HepG2 (cell line): Measurements from ENCODE around the gene CARD8. TPM values are rescaled to one million over a fixed set of nuclear protein-coding genes. Genes with fewer than 3 reads are reported as not detected.

Experiments
- ATAC-seq: fragments of 200-7000 bp; cut with Tn5 transposase; 3 replicates; pipeline ENCODE4 v1.9.1; 2020; ENCODE audit warnings: mild to moderate bottlenecking, moderate library complexity
- BruUV-seq: library from RNA; stranded (reverse); fragments of 400-500 nt; replicated peaks from 2 replicates; lab custom pipeline; 2021; lab: Mats Ljungman, UMichigan
- CTCF ChIA-PET: fragments of 300-600 bp; formaldehyde crosslinking; extraction: SDS; loops from one replicate; lab custom pipeline; 2021; ENCODE audit warnings: low total read pairs, inconsistent platforms, low intra/inter-chr PET ratio; lab: Yijun Ruan, JAX
- POLR2A ChIA-PET: fragments of 350-600 bp; sonication (Branson Sonifier 250); formaldehyde crosslinking; loops from one replicate; lab custom pipeline; 2020; ENCODE audit warnings: antibody characterized with exemption, inconsistent platforms; lab: Yijun Ruan, JAX
- DNase-seq: peaks from one replicate; pipeline ENCODE4 v3.0.0-alpha.2; 2015; ENCODE audit warnings: low spot score
- FAIRE-seq: peaks from 3 replicates; lab custom pipeline; 2011; peaks lifted over from hg19 to GRCh38; lab: Jason Lieb, UNC
- H2AFZ ChIP-seq: one replicate; pipeline ENCODE4 v1.6.1; 2011; ENCODE audit warnings: low read length, inconsistent platforms
- H3K27ac ChIP-seq: fragments of 300-600 bp; 3 replicates; pipeline ENCODE4 v1.8.0; 2011; ENCODE audit warnings: mixed run types, mild to moderate bottlenecking, mixed read lengths, low read length, inconsistent platforms; ENCODE audit not compliant: insufficient read depth; ENCODE audit errors: extremely low read length
- H3K27me3 ChIP-seq, 2 experiments: fragments of 200-600 bp in 1 of 2; 2 replicates in 1 of 2; 3 replicates in 1 of 2; pipeline versions ENCODE4 v1.6.0 to v1.8.0; 2011; ENCODE audit warnings: low read length in 2 of 2, mild to moderate bottlenecking in 2 of 2, moderate library complexity in 2 of 2, inconsistent platforms in 1 of 2; ENCODE audit not compliant: insufficient read depth in 2 of 2, control insufficient read depth in 1 of 2
- H3K36me3 ChIP-seq, 2 experiments: fragments of 200-600 bp in 1 of 2; replicated peaks in 1 of 2; 2 replicates in 1 of 2; 3 replicates in 1 of 2; pipeline versions ENCODE4 v1.5.1 to v1.8.0; 2011; ENCODE audit warnings: low read length in 2 of 2, inconsistent platforms in 1 of 2; ENCODE audit not compliant: insufficient read depth in 2 of 2, control insufficient read depth in 1 of 2
- H3K4me1 ChIP-seq: 2 replicates; pipeline ENCODE4 v1.5.1; 2012; ENCODE audit warnings: low read length, inconsistent platforms; ENCODE audit not compliant: insufficient read depth
- H3K4me2 ChIP-seq: 2 replicates; pipeline ENCODE4 v1.6.0; 2011; ENCODE audit warnings: low read depth, low read length, inconsistent platforms
- H3K4me3 ChIP-seq, 3 experiments: fragments of 200-600 bp in 1 of 3; sonication (generic), shearing (Covaris generic) in 1 of 3; replicated peaks in 1 of 3; 2 replicates each; pipeline ENCODE4 v1.5.1; 2011 to 2016; ENCODE audit warnings: low read length in 3 of 3, inconsistent platforms in 2 of 3, low read depth in 2 of 3, mild to moderate bottlenecking in 2 of 3, control low read depth in 1 of 3, mixed read lengths in 1 of 3; ENCODE audit not compliant: insufficient read depth in 1 of 3
- H3K79me2 ChIP-seq: one replicate; pipeline ENCODE4 v1.6.1; 2011; ENCODE audit warnings: low read length, inconsistent platforms; ENCODE audit not compliant: insufficient read depth
- H3K9ac ChIP-seq: 2 replicates; pipeline ENCODE4 v1.6.0; 2011; ENCODE audit warnings: mild to moderate bottlenecking, low read depth, low read length, inconsistent platforms; ENCODE audit not compliant: insufficient read depth
- H3K9me3 ChIP-seq: 2 replicates; pipeline ENCODE4 v1.5.1; 2012; ENCODE audit warnings: mild to moderate bottlenecking, low read length
- H4K20me1 ChIP-seq: 2 replicates; pipeline ENCODE4 v1.6.0; 2011; ENCODE audit warnings: inconsistent platforms, mild to moderate bottlenecking, low read length, moderate library complexity; ENCODE audit not compliant: insufficient read depth
- KDM5B ChIP-seq: sonication (generic); formaldehyde crosslinking; IDR thresholded peaks from 2 replicates; pipeline ENCODE4 v1.4.0; 2020; ENCODE audit warnings: missing genetic modification reagents, mild to moderate bottlenecking, borderline replicate concordance
- NR2C2 ChIP-seq: sonication (generic); formaldehyde crosslinking; IDR thresholded peaks from 2 replicates; pipeline ENCODE4 v1.4.0; 2020; ENCODE audit warnings: missing genetic modification reagents, mild to moderate bottlenecking, moderate library complexity, borderline replicate concordance
- RBM39 ChIP-seq: fragments of 200-400 bp; formaldehyde crosslinking; IDR thresholded peaks from one replicate; pipeline ENCODE4 v1.6.1; 2018; ENCODE audit warnings: antibody characterized with exemption, mild to moderate bottlenecking, low read depth, low read length; ENCODE audit not compliant: poor library complexity, severe bottlenecking
- REL ChIP-seq: sonication (generic); formaldehyde crosslinking; conservative IDR thresholded peaks from 2 replicates; pipeline ENCODE4 v1.8.0; 2022; ENCODE audit warnings: mild to moderate bottlenecking, missing genetic modification reagents, moderate library complexity
- RFXAP ChIP-seq: sonication (generic); formaldehyde crosslinking; IDR thresholded peaks from 2 replicates; pipeline ENCODE4 v1.4.0; 2020; ENCODE audit warnings: missing genetic modification reagents, borderline replicate concordance
- SIN3A ChIP-seq: IDR thresholded peaks from 2 replicates; pipeline ENCODE4 v1.6.1; 2011; ENCODE audit warnings: low read depth, mild to moderate bottlenecking, control low read depth, low read length, borderline replicate concordance
- TBL1XR1 ChIP-seq: fragments of 150-350 bp; IDR thresholded peaks from 2 replicates; pipeline ENCODE4 v1.6.1; 2014; ENCODE audit warnings: borderline replicate concordance, low read length; ENCODE audit not compliant: partially characterized antibody
- XRCC5 ChIP-seq: fragments of 200-400 bp; formaldehyde crosslinking; optimal IDR thresholded peaks from 2 replicates; pipeline ENCODE3; 2017; ENCODE audit warnings: mild to moderate bottlenecking, low read length
- ZBTB7A ChIP-seq: sonication (generic); formaldehyde crosslinking; IDR thresholded peaks from 2 replicates; pipeline ENCODE4 v1.8.0; 2022; ENCODE audit warnings: mild to moderate bottlenecking, missing genetic modification reagents
- ZC3H13 ChIP-seq: sonication (generic); formaldehyde crosslinking; IDR thresholded peaks from 2 replicates; pipeline ENCODE4 v1.8.1; 2023; ENCODE audit warnings: mild to moderate bottlenecking, missing genetic modification reagents, moderate library complexity
- ZFP90 ChIP-seq: sonication (generic); formaldehyde crosslinking; IDR thresholded peaks from 2 replicates; pipeline ENCODE4 v1.8.0; 2022; ENCODE audit warnings: missing genetic modification reagents, mild to moderate bottlenecking, inconsistent platforms, borderline replicate concordance
- ZNF556 ChIP-seq: sonication (generic); formaldehyde crosslinking; IDR thresholded peaks from 2 replicates; pipeline ENCODE4 v1.4.0; 2020; ENCODE audit warnings: mild to moderate bottlenecking, missing genetic modification reagents, borderline replicate concordance
- ZNF747 ChIP-seq: sonication (generic); formaldehyde crosslinking; IDR thresholded peaks from 2 replicates; pipeline ENCODE4 v1.8.1; 2023; ENCODE audit warnings: missing genetic modification reagents, mild to moderate bottlenecking, borderline replicate concordance
- ZSCAN22 ChIP-seq: sonication (generic); formaldehyde crosslinking; IDR thresholded peaks from 2 replicates; pipeline ENCODE4 v1.4.0; 2020; ENCODE audit warnings: mild to moderate bottlenecking, missing genetic modification reagents
- WGBS: methylation state at CpG from one replicate; pipeline ENCODE4 v1.1.6; 2017; ENCODE audit warnings: low lambda C conversion rate; 5-methylcytosine and 5-hydroxymethylcytosine counted together
- in situ Hi-C: cut with HindIII; loops from 2 replicates; pipeline ENCODE4 v1.10.0; 2017; ENCODE audit warnings: low pct_unique_long_range_greater_than_20kb; ENCODE audit not compliant: extremely low pct_ligation_motif_present
- intact Hi-C: fragments of 100-400 bp; cut with micrococcal nuclease; formaldehyde crosslinking; loops from one replicate; pipeline ENCODE4 v1.10.0; 2022; ENCODE audit not compliant: unreplicated experiment
- polyA plus RNA-seq, 8 experiments: library from polyadenylated mRNA; depleted of rRNA in 3 of 8; stranded (reverse) in 7 of 8; unstranded in 1 of 8; fragments of >200 nt; fragmentation: Illumina TruSeq in 4 of 8; extraction: Trizol in 4 of 8; gene quantifications; 2 replicates each; pipeline versions ENCODE4 v1.2.1 to v1.2.3, GENCODE V29; 2011 to 2016; ENCODE audit warnings: low read depth in 4 of 8, missing spikeins in 1 of 8, mixed read lengths in 1 of 8; ENCODE audit not compliant: insufficient read depth in 1 of 8
- total RNA-seq, 5 experiments: library from RNA; depleted of rRNA; stranded (reverse); fragments of >200 nt; fragmentation: Illumina TruSeq; extraction: Trizol; gene quantifications; 2 replicates each; pipeline ENCODE4 v1.2.3, GENCODE V29; 2016; ENCODE audit warnings: low read depth in 1 of 5
- TF ChIP-seq, protein P1 (sequence below): sonication (generic); formaldehyde crosslinking; IDR thresholded peaks from 2 replicates; pipeline ENCODE4 v1.4.0; 2020; ENCODE audit warnings: missing genetic modification reagents, mild to moderate bottlenecking, borderline replicate concordance
- TF ChIP-seq, protein P2 (sequence below): sonication (generic); formaldehyde crosslinking; IDR thresholded peaks from 2 replicates; pipeline ENCODE4 v1.5.0; 2020; ENCODE audit warnings: missing genetic modification reagents
- TF ChIP-seq, protein P3 (sequence below): IDR thresholded peaks from 2 replicates; pipeline ENCODE4 v1.6.1; 2016; ENCODE audit warnings: mild to moderate bottlenecking, missing biosample characterization, missing genetic modification reagents

The CARD8 gene
- total and polyA plus RNA-seq, 2 of the 13 experiments (the other 11 are each of a cell fraction or from before 2014, with no cell fraction given) = 15.0 to 19.2 TPM

DNA sequence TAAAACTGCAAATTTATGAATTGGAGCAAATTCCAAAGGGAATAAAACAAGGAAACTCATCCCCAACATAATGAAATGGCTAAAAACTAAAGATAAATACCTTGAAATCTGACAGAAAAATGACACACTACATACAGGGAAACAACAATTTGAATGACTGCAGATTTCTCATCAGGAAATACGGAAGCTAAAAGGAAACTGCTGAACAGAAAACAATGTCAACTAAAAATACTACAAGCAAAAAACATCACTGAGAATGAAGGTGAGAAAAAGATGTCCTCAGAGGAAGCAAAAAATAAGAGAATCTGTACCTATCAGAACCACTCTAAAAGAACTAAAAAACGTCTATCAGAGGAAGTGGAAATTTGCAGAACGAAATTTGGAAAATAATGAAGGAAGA, 45.7 kb downstream of the CARD8 start:
- no peak overlapping the region for H3K4me2 ChIP-seq
- no peak for ATAC-seq
- ChIA-PET POLR2A (no interaction called here), CTCF (no interaction called here)
- H3K27ac ChIP-seq = no peak overlapping the region
- no peaks in the 10 kb centered on the region for H3K27me3 ChIP-seq
- intact Hi-C loops (no loop called here), in situ Hi-C loops (no loop called here)
- H3K9ac ChIP-seq = no peak overlapping the region
- no peaks in the 10 kb centered on the region for H3K79me2 ChIP-seq
- 85% methylated on average over 3 of the region's 3 CpGs for WGBS
- no peak for TF ChIP-seq KDM5B (CRISPR knock-in tag)
- TF ChIP-seq SIN3A = no peak
- no peak for TF ChIP-seq TBL1XR1
- TF ChIP-seq ZNF556 (CRISPR knock-in tag) = no peak
- no peak for TF ChIP-seq RFXAP
- TF ChIP-seq NR2C2 (CRISPR knock-in tag) = no peak
- TF ChIP-seq ZC3H13 (CRISPR knock-in tag) = no peak
- no peak for TF ChIP-seq REL (CRISPR knock-in tag)
- TF ChIP-seq ZNF747 (CRISPR knock-in tag) = no peak
- no peak for TF ChIP-seq RBM39
- no peak for TF ChIP-seq ZFP90 (CRISPR knock-in tag)
- no peak for TF ChIP-seq XRCC5
- TF ChIP-seq, protein P1, sequence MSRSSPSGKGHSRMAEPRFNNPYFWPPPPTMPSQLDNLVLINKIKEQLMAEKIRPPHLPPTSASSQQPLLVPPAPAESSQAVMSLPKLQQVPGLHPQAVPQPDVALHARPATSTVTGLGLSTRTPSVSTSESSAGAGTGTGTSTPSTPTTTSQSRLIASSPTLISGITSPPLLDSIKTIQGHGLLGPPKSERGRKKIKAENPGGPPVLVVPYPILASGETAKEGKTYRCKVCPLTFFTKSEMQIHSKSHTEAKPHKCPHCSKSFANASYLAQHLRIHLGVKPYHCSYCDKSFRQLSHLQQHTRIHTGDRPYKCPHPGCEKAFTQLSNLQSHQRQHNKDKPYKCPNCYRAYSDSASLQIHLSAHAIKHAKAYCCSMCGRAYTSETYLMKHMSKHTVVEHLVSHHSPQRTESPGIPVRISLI = no peak
- TF ChIP-seq ZSCAN22 = no peak
- TF ChIP-seq ZBTB7A (CRISPR knock-in tag) = no peak
- TF ChIP-seq, protein P2, sequence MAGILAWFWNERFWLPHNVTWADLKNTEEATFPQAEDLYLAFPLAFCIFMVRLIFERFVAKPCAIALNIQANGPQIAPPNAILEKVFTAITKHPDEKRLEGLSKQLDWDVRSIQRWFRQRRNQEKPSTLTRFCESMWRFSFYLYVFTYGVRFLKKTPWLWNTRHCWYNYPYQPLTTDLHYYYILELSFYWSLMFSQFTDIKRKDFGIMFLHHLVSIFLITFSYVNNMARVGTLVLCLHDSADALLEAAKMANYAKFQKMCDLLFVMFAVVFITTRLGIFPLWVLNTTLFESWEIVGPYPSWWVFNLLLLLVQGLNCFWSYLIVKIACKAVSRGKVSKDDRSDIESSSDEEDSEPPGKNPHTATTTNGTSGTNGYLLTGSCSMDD (CRISPR knock-in tag) = no peak
- TF ChIP-seq, protein P3, sequence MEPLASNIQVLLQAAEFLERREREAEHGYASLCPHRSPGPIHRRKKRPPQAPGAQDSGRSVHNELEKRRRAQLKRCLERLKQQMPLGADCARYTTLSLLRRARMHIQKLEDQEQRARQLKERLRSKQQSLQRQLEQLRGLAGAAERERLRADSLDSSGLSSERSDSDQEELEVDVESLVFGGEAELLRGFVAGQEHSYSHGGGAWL (CRISPR knock-in tag) = no peak
- no peak for FAIRE-seq
- no TSS peak for BruUV-seq
- H3K4me3 ChIP-seq = no peak overlapping the region
- no peaks in the 10 kb centered on the region for H3K9me3 ChIP-seq
- DNase-seq = no peak
- H3K36me3 ChIP-seq = no peaks in the 10 kb centered on the region
- H2AFZ ChIP-seq = no peak overlapping the region
- peaks cover 3% of the 10 kb centered on the region for H3K4me1 ChIP-seq
- no peaks in the 10 kb centered on the region for H4K20me1 ChIP-seq
